ENCODE data around the gene CHID1. TPM values are rescaled to one million over a fixed set of nuclear protein-coding genes. Genes with fewer than 3 reads are reported as not detected.

Gene CHID1
- total and polyA plus RNA-seq, 8 donors = 35.4 to 121 (median 52.1) TPM

DNA sequence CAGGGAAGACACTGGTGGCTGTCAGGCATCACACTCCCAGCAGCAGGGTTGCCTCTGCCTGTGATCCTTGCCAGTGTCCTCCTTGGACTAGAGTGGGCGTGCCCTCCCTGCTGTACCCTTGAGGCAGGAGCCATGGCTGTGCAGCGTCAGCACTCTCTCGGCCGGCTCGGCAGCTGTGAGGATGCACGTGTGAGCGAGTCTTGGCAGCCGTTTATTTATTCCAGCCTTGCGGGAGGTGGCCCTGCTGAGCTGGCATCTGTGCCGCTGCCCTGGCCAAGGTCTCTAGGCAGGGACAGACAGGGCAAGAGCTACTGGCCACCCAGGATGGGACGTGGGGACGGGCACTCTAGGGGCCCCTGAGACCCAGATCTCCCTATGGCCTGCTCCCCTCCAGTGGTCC lies 34.1 kb downstream of the CHID1 start:
- Histone ChIP-seq H3K4me3 (no peak overlapping the region), H3K4me1 (no peaks in the 10 kb centered on the region), H3K27me3 (no peaks in the 10 kb centered on the region), H3K9me3 (no peaks in the 10 kb centered on the region), H3K27ac (no peak overlapping the region), H3K36me3 (peaks cover 4 to 57% (median 42%) of the 10 kb centered on the region in 4 donors)
- 57 to 88% (median 70%) methylated on average over 12 of the region's 12 CpGs for WGBS, 5 donors
- intact Hi-C loops (cut with DNase I; ENCODE audit: low total_unique reads) = no loop called here
- peak in 1 of 2 donors; percentile 54 for DNase-seq
- TF ChIP-seq CTCF (IDR thresholded peaks at IDR 0.05) (no peak), EP300 (IDR thresholded peaks at IDR 0.05) (no peak), POLR2AphosphoS5 (IDR thresholded peaks at IDR 0.05) (no peak)

DNA sequence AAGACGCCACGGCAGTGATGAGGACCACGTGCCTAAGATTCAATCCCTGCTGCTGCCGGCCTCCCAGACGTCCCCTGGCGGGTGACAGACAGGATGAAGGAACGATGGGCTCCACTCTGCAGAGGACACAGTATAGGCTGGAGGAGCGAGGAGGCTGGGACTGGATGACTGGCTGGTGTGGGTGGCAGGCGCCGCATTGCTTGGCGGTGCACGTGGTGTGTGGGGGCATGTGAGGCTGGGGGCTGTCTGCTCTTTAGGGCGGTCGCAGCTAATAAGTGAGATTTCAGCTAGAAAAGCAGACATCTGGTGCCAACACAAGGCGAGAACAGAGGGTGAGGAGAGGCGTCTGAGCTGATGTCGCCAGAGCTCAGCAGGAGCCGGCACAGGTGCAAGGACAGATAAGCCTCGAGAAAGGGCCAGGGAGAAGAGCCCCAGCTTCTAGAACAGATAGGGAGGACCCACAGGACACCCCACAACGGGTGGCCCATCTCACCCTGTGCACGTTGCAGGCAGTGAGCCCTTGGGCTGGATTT lies 34.8 kb downstream of the CHID1 start:
- WGBS, 5 donors = 91 to 95% (median 92%) methylated on average over 21 of the region's 21 CpGs
- TF ChIP-seq CTCF (IDR thresholded peaks at IDR 0.05) (no peak), EP300 (IDR thresholded peaks at IDR 0.05) (no peak)
- no peak for DNase-seq
- Histone ChIP-seq H3K27ac (no peak overlapping the region), H3K36me3 (peaks cover 4 to 51% (median 38%) of the 10 kb centered on the region in 4 donors), H3K4me3 (no peak overlapping the region), H3K4me1 (no peaks in the 10 kb centered on the region), H3K27me3 (no peaks in the 10 kb centered on the region), H3K9me3 (no peaks in the 10 kb centered on the region)
- intact Hi-C loops (cut with DNase I; ENCODE audit: low total_unique reads) = no loop called here

GRCh38 chr11:875203-875602 lies 35.4 kb downstream of the CHID1 start:
- intact Hi-C loops (cut with DNase I; ENCODE audit: low total_unique reads) = no loop called here
- TF ChIP-seq POLR2A (IDR thresholded peaks at IDR 0.05) (no peak), EP300 (IDR thresholded peaks at IDR 0.05) (no peak), CTCF (IDR thresholded peaks at IDR 0.05) (no peak), POLR2AphosphoS5 (IDR thresholded peaks at IDR 0.05) (no peak)
- WGBS, 5 donors = 80 to 93% (median 84%) methylated on average over 3 to 16 of the region's 16 CpGs
- Histone ChIP-seq H3K9me3 (no peaks in the 10 kb centered on the region), H3K4me1 (no peaks in the 10 kb centered on the region), H3K36me3 (peaks cover 3 to 46% (median 31%) of the 10 kb centered on the region in 4 donors), H3K4me3 (no peak overlapping the region), H3K27ac (no peak overlapping the region), H3K27me3 (no peaks in the 10 kb centered on the region)
- no peak for DNase-seq

- H3K27ac ChIP-seq = no peak overlapping the region
- no peak for TF ChIP-seq POLR2AphosphoS5 (IDR thresholded peaks at IDR 0.05)
- TF ChIP-seq POLR2A (IDR thresholded peaks at IDR 0.05) = no peak
- TF ChIP-seq CTCF (IDR thresholded peaks at IDR 0.05) = no peak
- no peak for TF ChIP-seq EP300 (IDR thresholded peaks at IDR 0.05)
- DNase-seq = peak in 1 of 2 donors; percentile 60
- H3K9me3 ChIP-seq = no peaks in the 10 kb centered on the region
- H3K4me1 ChIP-seq = no peaks in the 10 kb centered on the region
- H3K36me3 ChIP-seq = peaks cover 0 to 47% (median 27%) of the 10 kb centered on the region in 4 donors
- H3K4me3 ChIP-seq = no peak overlapping the region
- 68 to 73% (median 69%) methylated on average over 11 to 12 of the region's 12 CpGs for WGBS, 5 donors
- H3K27me3 ChIP-seq = no peaks in the 10 kb centered on the region
- intact Hi-C loops (cut with DNase I; ENCODE audit: low total_unique reads) = no loop called here
Measured at GRCh38 chr11:873706-874105, 36.9 kb downstream of the CHID1 start.

Measured in stomach (tissue), 9 donors.